Fibroblast of pulmonary artery (primary cell): ENCODE measurements around the gene ATF2.

Experiments used
- DNase-seq: peaks from one replicate; pipeline ENCODE4 v3.0.0-alpha.2; 2010; ENCODE audit warnings: low read depth
- H3K4me3 ChIP-seq: replicated peaks from 2 replicates; pipeline ENCODE4 v1.5.1; 2011; ENCODE audit warnings: low read depth, mild to moderate bottlenecking, control low read depth, low read length, moderate library complexity
- TF ChIP-seq, protein P1 (sequence below): IDR thresholded peaks from 2 replicates; pipeline ENCODE4 v1.5.1; 2011; ENCODE audit warnings: mild to moderate bottlenecking, control low read depth, low read length, inconsistent platforms; ENCODE audit errors: missing control alignments

Gene ATF2

DNA sequence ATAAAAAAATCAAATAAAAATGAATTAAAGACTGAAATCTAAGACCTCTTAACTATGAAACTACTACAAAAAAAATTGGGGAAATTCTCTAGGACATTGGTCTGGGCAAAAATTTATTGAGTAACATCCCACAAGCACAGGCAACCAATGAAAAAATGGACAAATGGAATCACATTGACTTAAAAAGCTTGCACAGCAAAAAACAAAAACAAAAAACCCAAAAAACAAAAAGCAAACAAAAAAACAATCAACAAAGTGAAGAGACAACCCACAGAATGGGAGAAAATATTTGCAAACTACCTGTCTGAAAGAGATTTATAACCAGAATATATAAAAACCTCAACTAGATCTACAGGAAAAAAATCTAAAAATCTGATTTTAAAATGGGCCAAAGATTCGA lies 99.5 kb downstream of the ATF2 start:
- DNase-seq, result no peak
- TF ChIP-seq, protein P1, sequence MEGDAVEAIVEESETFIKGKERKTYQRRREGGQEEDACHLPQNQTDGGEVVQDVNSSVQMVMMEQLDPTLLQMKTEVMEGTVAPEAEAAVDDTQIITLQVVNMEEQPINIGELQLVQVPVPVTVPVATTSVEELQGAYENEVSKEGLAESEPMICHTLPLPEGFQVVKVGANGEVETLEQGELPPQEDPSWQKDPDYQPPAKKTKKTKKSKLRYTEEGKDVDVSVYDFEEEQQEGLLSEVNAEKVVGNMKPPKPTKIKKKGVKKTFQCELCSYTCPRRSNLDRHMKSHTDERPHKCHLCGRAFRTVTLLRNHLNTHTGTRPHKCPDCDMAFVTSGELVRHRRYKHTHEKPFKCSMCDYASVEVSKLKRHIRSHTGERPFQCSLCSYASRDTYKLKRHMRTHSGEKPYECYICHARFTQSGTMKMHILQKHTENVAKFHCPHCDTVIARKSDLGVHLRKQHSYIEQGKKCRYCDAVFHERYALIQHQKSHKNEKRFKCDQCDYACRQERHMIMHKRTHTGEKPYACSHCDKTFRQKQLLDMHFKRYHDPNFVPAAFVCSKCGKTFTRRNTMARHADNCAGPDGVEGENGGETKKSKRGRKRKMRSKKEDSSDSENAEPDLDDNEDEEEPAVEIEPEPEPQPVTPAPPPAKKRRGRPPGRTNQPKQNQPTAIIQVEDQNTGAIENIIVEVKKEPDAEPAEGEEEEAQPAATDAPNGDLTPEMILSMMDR, result no peak
- no peak overlapping the region for H3K4me3 ChIP-seq

DNA sequence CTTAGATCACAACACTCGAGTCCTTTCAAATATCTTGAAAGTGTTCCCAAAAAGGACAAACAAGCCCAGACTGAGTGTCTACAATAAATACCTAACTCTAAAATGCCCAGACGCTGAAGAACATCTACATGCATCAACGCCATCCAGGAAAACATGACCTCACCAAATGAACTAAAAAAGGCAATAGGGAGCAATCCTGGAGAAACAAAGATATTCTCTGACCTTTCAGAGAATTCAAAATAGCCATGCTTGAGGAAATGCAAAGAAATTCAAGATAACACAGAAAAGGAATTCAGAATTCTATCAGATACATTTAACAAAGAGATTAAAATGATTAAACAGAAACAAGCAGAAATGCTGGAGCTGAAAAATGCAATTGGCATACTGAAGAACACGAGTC lies 101.6 kb downstream of the ATF2 start:
- DNase-seq, result no peak
- H3K4me3 ChIP-seq, result no peak overlapping the region
- TF ChIP-seq, protein P1, result no peak

DNA sequence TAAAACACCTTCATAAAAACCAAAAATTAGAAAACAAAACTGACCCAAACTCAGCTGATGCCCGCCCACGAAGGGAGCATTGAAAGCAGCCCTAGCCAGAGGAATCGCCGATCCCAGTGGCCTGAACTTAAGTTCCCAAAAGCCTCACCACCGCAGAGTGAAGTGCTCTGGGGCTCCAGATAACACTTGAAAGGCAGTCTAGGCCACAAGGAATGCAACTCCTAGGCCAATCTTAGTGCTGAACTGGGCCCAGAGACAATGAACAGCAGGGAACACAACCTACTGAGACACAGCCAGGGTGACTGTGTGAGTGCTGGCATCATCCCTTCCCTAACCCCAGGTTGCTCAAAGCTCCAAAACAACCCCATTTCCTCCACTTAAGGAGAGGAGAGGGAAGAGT lies 103.2 kb downstream of the ATF2 start:
- no peak for DNase-seq
- TF ChIP-seq, protein P1, result no peak
- no peak overlapping the region for H3K4me3 ChIP-seq

DNA sequence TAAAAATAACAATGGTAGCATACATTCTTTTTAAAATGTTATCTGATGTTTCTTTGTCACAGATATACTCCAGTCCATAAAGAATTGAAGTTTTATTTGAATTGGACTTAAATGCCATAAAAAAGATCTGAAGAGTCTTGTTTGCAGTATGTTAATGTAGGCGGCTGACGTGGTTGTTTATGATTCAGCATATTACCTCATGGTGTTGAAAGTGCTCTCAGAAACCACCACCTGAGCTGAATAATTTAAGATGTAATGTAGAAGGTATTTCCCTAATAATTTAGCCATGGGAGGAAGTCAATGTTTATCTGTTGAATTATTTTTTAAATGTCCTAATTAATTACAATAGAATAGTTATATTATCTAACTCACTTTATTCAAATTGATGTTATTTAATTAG lies 104.3 kb downstream of the ATF2 start:
- H3K4me3 ChIP-seq, result no peak overlapping the region
- DNase-seq, result no peak

DNA sequence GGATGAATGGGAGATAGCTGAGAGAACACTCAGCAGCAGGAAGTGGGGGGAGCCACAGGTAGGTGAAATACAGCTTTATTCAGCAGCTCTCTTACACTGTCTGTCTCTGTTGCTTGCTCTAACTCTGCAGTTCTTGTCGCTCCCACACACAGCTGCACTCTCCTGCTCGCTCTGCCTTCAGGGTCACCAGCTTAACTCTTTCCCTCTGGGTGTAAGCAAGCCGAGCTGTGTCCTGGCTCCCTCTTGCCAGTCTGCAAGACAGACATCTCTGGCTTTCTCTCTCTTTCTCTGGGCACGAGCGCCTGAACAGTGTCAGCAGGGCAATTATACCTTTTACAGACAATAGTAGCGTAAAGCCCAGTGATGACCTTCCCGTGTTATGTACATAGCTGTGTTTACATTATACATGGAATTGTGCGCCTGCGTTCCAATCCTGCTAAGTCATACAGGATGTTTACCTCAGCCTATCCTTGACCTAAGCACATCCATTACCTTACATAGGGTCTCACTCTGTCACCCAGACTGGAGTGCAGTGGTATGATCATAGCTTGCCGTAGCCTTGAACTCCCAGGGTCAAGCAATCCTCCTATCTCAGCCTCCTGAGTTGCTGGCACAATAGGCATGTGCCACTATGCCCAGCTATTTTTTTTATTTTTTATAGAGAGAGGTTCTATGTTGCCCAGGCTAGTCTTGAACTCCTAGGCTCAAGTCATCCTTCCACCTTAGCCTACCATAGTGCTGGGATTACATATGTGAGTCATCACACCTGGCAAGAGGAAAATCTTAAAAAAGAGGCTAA lies 105.0 kb downstream of the ATF2 start:
- no peak overlapping the region for H3K4me3 ChIP-seq
- TF ChIP-seq, protein P1, result no peak
- DNase-seq, result no peak

More for the DNA sequence above, 104.3 kb downstream of the ATF2 start:
- TF ChIP-seq, protein P1, result no peak

DNA sequence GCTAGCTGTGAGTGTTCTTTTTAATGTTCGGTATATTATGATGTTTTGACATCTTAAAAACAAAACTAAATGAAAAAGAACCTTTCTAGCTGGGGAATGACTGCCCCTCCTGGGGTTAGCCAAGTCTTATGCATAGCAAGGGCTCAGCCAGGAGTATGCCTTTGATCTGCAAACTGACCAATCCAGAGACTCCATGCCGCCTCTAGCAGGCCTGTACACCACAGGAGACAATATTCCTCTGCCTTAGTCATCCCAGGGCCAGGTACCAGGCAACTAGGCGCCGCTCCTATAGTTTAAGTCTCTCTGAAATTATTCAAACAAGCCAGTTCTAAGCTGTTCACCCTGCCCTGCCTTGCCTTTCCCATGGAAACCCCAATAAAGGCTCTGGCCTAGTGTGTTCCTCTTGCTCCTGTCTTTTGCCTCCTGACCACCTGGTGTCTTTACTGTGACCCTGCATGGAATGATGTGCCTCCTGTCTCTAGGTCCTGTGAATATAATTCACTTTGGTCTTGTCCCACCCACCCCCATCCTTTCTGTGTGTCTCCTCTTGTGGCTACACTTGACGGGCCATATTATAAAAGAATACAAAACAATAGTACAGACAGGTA lies 110.8 kb downstream of the ATF2 start:
- H3K4me3 ChIP-seq, result no peak overlapping the region
- TF ChIP-seq, protein P1, result no peak
- DNase-seq, result no peak
